ENCODE results near the gene BCAT1.
"Not testable (repeated sequence)": the region's sequence is repeated elsewhere in the genome, so short reads cannot be mapped to it uniquely, and the experiment has no call there.

Gene BCAT1

GRCh38 chr12:24960222-24960855, 11.4 kb upstream of the BCAT1 start:
- H2AK5ac ChIP-seq (ENCODE audit: low read length, severe bottlenecking): no peak overlapping the region
- peak; percentile 69 for DNase-seq
- H2BK120ac ChIP-seq (ENCODE audit: low read depth, low read length): no peak overlapping the region
- H3K9ac ChIP-seq (ENCODE audit: low read length): no peak overlapping the region
- no peak overlapping the region for H2AFZ ChIP-seq (ENCODE audit: low read depth, low read length)
- no peaks in the 10 kb centered on the region for H3K79me1 ChIP-seq (replicated peaks; ENCODE audit: low read length, poor library complexity, severe bottlenecking)
- no peaks in the 10 kb centered on the region for H3K36me3 ChIP-seq (ENCODE audit: control insufficient read depth in 1 of 2, insufficient read depth in 2 of 2, low read depth in 1 of 2, low read length in 2 of 2)
- H3K9me3 ChIP-seq (ENCODE audit: control insufficient read depth, low read length): peaks cover 10% of the 10 kb centered on the region
- H3K27ac ChIP-seq (ENCODE audit: low read length, poor library complexity, severe bottlenecking): no peak overlapping the region
- H2BK15ac ChIP-seq (ENCODE audit: low read depth, poor library complexity, severe bottlenecking): no peak overlapping the region
- no peak overlapping the region for H3K4me2 ChIP-seq (ENCODE audit: low read length, poor library complexity, severe bottlenecking)
- no peak overlapping the region for H3K4ac ChIP-seq (ENCODE audit: low read depth in 1 of 2, low read length in 2 of 2)
- H3K27me3 ChIP-seq (ENCODE audit: control insufficient read depth in 1 of 2, insufficient read depth in 1 of 2, low read length in 2 of 2): no peaks in the 10 kb centered on the region
- H4K91ac ChIP-seq (ENCODE audit: low read length): no peak overlapping the region
- H3K18ac ChIP-seq (ENCODE audit: low read depth in 1 of 2, low read length in 2 of 2): no peak overlapping the region
- no peak overlapping the region for H3K23ac ChIP-seq (ENCODE audit: low read length in 2 of 2)
- H2BK5ac ChIP-seq (ENCODE audit: low read depth, low read length, poor library complexity, severe bottlenecking): no peak overlapping the region
- 0% methylated on average over 1 of the region's 2 CpGs for WGBS
- no peak overlapping the region for H3K14ac ChIP-seq (ENCODE audit: low read length in 2 of 2)
- no peaks in the 10 kb centered on the region for H3K4me1 ChIP-seq (ENCODE audit: control insufficient read depth, insufficient read depth, low read depth, low read length)
- no peak overlapping the region for H2BK12ac ChIP-seq (ENCODE audit: low read length in 2 of 2)
- H3K4me3 ChIP-seq (ENCODE audit: insufficient read depth in 1 of 2, low read depth in 1 of 2, low read length in 2 of 2): no peak overlapping the region
- no peak overlapping the region for H4K8ac ChIP-seq (ENCODE audit: low read length)

GRCh38 chr12:24956351-24956750, 7.5 kb upstream of the BCAT1 start:
- H3K18ac ChIP-seq (ENCODE audit: low read depth in 1 of 2, low read length in 2 of 2); H2BK15ac ChIP-seq (ENCODE audit: low read depth, poor library complexity, severe bottlenecking); H3K4ac ChIP-seq (ENCODE audit: low read depth in 1 of 2, low read length in 2 of 2); H2BK12ac ChIP-seq (ENCODE audit: low read length in 2 of 2); DNase-seq; H3K4me3 ChIP-seq (ENCODE audit: insufficient read depth in 1 of 2, low read depth in 1 of 2, low read length in 2 of 2); H2AFZ ChIP-seq (ENCODE audit: low read depth, low read length); H3K27me3 ChIP-seq (ENCODE audit: control insufficient read depth in 1 of 2, insufficient read depth in 1 of 2, low read length in 2 of 2); H3K9me3 ChIP-seq (ENCODE audit: control insufficient read depth, low read length); H2BK120ac ChIP-seq (ENCODE audit: low read depth, low read length); H3K79me1 ChIP-seq (replicated peaks; ENCODE audit: low read length, poor library complexity, severe bottlenecking); H4K8ac ChIP-seq (ENCODE audit: low read length); H2BK5ac ChIP-seq (ENCODE audit: low read depth, low read length, poor library complexity, severe bottlenecking); H3K14ac ChIP-seq (ENCODE audit: low read length in 2 of 2); H4K91ac ChIP-seq (ENCODE audit: low read length); H2AK5ac ChIP-seq (ENCODE audit: low read length, severe bottlenecking); H3K27ac ChIP-seq (ENCODE audit: low read length, poor library complexity, severe bottlenecking); H3K4me1 ChIP-seq (ENCODE audit: control insufficient read depth, insufficient read depth, low read depth, low read length); H3K9ac ChIP-seq (ENCODE audit: low read length); H3K36me3 ChIP-seq (ENCODE audit: control insufficient read depth in 1 of 2, insufficient read depth in 2 of 2, low read depth in 1 of 2, low read length in 2 of 2); H3K23ac ChIP-seq (ENCODE audit: low read length in 2 of 2); H3K4me2 ChIP-seq (ENCODE audit: low read length, poor library complexity, severe bottlenecking): not testable (repeated sequence)
- 85% methylated on average over 4 of the region's 6 CpGs for WGBS

GRCh38 chr12:24955853-24956252, 7.0 kb upstream of the BCAT1 start:
- Histone ChIP-seq H3K23ac (ENCODE audit: low read length in 2 of 2) (no peak overlapping the region), H2BK15ac (ENCODE audit: low read depth, poor library complexity, severe bottlenecking) (no peak overlapping the region), H3K18ac (ENCODE audit: low read depth in 1 of 2, low read length in 2 of 2) (no peak overlapping the region), H2AFZ (ENCODE audit: low read depth, low read length) (no peak overlapping the region), H2BK120ac (ENCODE audit: low read depth, low read length) (no peak overlapping the region), H3K9ac (ENCODE audit: low read length) (no peak overlapping the region), H3K79me1 (replicated peaks; ENCODE audit: low read length, poor library complexity, severe bottlenecking) (no peaks in the 10 kb centered on the region), H3K4me2 (ENCODE audit: low read length, poor library complexity, severe bottlenecking) (no peak overlapping the region), H3K4ac (ENCODE audit: low read depth in 1 of 2, low read length in 2 of 2) (no peak overlapping the region), H3K27ac (ENCODE audit: low read length, poor library complexity, severe bottlenecking) (no peak overlapping the region), H4K8ac (ENCODE audit: low read length) (no peak overlapping the region), H2BK5ac (ENCODE audit: low read depth, low read length, poor library complexity, severe bottlenecking) (no peak overlapping the region), H3K4me1 (ENCODE audit: control insufficient read depth, insufficient read depth, low read depth, low read length) (no peaks in the 10 kb centered on the region), H3K4me3 (ENCODE audit: insufficient read depth in 1 of 2, low read depth in 1 of 2, low read length in 2 of 2) (no peak overlapping the region), H3K9me3 (ENCODE audit: control insufficient read depth, low read length) (no peaks in the 10 kb centered on the region), H2BK12ac (ENCODE audit: low read length in 2 of 2) (no peak overlapping the region), H3K36me3 (ENCODE audit: control insufficient read depth in 1 of 2, insufficient read depth in 2 of 2, low read depth in 1 of 2, low read length in 2 of 2) (no peaks in the 10 kb centered on the region), H3K14ac (ENCODE audit: low read length in 2 of 2) (no peak overlapping the region), H3K27me3 (ENCODE audit: control insufficient read depth in 1 of 2, insufficient read depth in 1 of 2, low read length in 2 of 2) (no peaks in the 10 kb centered on the region), H4K91ac (ENCODE audit: low read length) (no peak overlapping the region), H2AK5ac (ENCODE audit: low read length, severe bottlenecking) (no peak overlapping the region)
- DNase-seq: no peak
- 82% methylated on average over 15 of the region's 18 CpGs for WGBS

GRCh38 chr12:24955389-24955788, 6.5 kb upstream of the BCAT1 start:
- H2BK5ac ChIP-seq (ENCODE audit: low read depth, low read length, poor library complexity, severe bottlenecking): no peak overlapping the region
- DNase-seq: no peak
- H3K23ac ChIP-seq (ENCODE audit: low read length in 2 of 2): no peak overlapping the region
- no peak overlapping the region for H3K9ac ChIP-seq (ENCODE audit: low read length)
- H3K9me3 ChIP-seq (ENCODE audit: control insufficient read depth, low read length): no peaks in the 10 kb centered on the region
- H3K27me3 ChIP-seq (ENCODE audit: control insufficient read depth in 1 of 2, insufficient read depth in 1 of 2, low read length in 2 of 2): no peaks in the 10 kb centered on the region
- no peak overlapping the region for H4K91ac ChIP-seq (ENCODE audit: low read length)
- H4K8ac ChIP-seq (ENCODE audit: low read length): no peak overlapping the region
- H3K4me3 ChIP-seq (ENCODE audit: insufficient read depth in 1 of 2, low read depth in 1 of 2, low read length in 2 of 2): no peak overlapping the region
- H3K27ac ChIP-seq (ENCODE audit: low read length, poor library complexity, severe bottlenecking): no peak overlapping the region
- H3K36me3 ChIP-seq (ENCODE audit: control insufficient read depth in 1 of 2, insufficient read depth in 2 of 2, low read depth in 1 of 2, low read length in 2 of 2): no peaks in the 10 kb centered on the region
- H3K18ac ChIP-seq (ENCODE audit: low read depth in 1 of 2, low read length in 2 of 2): no peak overlapping the region
- no peak overlapping the region for H2BK120ac ChIP-seq (ENCODE audit: low read depth, low read length)
- H3K4ac ChIP-seq (ENCODE audit: low read depth in 1 of 2, low read length in 2 of 2): no peak overlapping the region
- H2AFZ ChIP-seq (ENCODE audit: low read depth, low read length): no peak overlapping the region
- H2AK5ac ChIP-seq (ENCODE audit: low read length, severe bottlenecking): no peak overlapping the region
- no peak overlapping the region for H2BK15ac ChIP-seq (ENCODE audit: low read depth, poor library complexity, severe bottlenecking)
- no peak overlapping the region for H3K4me2 ChIP-seq (ENCODE audit: low read length, poor library complexity, severe bottlenecking)
- no peak overlapping the region for H2BK12ac ChIP-seq (ENCODE audit: low read length in 2 of 2)
- no peaks in the 10 kb centered on the region for H3K4me1 ChIP-seq (ENCODE audit: control insufficient read depth, insufficient read depth, low read depth, low read length)
- no peaks in the 10 kb centered on the region for H3K79me1 ChIP-seq (replicated peaks; ENCODE audit: low read length, poor library complexity, severe bottlenecking)
- no peak overlapping the region for H3K14ac ChIP-seq (ENCODE audit: low read length in 2 of 2)
- WGBS: 100% methylated on average over 3 of the region's 3 CpGs

All from mesenchymal stem cell (in vitro differentiated cells and primary cell).